GM11168 (cell line): ENCODE measurements around the gene RPL35A.
"Not testable (repeated sequence)": the region's sequence is repeated elsewhere in the genome, so short reads cannot be mapped to it uniquely, and the experiment has no call there.

Source experiments
- in situ Hi-C: fragments of 300-500 bp; cut with MboI; formaldehyde crosslinking; loops from one replicate; pipeline ENCODE4 v1.12.0; 2022; ENCODE audit warnings: low sequenced_read_pairs; ENCODE audit not compliant: unreplicated experiment

Gene RPL35A

DNA sequence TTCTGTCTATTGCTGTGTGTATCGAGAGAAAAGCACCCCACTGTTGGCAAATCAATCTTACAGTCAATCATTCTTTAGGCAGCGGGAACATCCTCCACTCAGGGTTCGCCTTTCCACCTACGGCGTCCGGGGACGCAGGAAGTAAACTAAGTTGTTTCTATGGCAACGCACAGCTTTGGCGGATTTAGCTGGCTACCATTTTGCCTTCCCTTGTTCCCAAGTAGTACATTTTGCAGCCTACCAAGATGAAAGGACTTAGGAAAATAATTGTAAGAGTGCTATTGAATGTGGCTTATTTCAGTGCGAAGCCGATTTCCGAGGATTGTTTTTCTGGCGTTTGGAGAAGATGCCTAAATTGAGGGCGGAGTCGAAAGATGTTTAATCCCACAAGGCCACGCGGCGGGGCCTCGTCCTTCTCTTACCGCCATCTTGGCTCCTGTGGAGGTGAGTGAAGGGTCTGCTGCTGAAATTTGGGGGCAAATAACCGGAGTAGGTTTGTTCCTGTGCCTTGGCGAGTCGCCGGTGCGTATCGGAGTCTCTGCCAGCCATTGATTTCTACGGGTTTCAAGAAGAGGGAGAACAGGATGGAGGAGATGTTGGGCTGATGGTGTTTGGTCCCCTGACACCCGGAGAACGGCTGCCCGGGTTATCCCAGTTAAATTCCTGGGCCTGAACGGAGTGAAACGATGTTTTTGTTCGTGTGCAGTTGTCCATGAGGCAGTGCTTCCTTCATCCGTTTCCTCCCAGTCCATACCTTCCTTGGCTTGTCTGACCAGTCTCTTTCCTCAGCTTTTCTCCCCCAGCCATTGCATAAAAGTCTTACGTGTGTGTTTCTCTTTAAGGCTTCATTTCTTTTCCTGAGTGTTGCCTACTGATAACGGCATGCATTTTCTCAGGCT, at the start of gene RPL35A:
RPL35A (plus strand) TSS at position 413 of the 899 bp plus-strand sequence. CDS start 778 bp downstream, outside the sequence.
- in situ Hi-C loops = loop anchor here (5.0 to 10.0 kb wide), 2 partner anchors 38 to 55 kb away; no protein-coding TSS in a partner anchor

DNA sequence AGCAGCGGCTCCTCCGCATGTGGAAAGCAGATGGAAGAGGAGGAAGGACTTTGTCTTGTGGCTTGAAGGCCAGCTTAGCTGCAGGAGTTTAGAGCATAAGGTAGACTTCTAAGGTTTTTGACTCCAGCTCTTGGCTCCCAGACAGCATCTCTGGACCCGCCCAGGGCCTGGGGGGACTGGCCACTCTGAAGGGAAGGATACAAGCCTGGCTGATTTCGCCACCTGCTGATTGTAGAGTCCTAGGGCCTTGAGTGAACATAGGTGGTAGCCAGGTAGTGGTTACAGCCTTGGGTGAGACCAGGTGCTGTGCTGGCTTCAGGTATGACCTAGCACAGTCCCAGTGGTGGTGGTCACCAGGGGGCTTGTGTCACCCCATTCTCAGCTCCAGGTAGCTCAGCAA, 48.4 kb upstream of the RPL35A start:
- in situ Hi-C loops = no loop called here

DNA sequence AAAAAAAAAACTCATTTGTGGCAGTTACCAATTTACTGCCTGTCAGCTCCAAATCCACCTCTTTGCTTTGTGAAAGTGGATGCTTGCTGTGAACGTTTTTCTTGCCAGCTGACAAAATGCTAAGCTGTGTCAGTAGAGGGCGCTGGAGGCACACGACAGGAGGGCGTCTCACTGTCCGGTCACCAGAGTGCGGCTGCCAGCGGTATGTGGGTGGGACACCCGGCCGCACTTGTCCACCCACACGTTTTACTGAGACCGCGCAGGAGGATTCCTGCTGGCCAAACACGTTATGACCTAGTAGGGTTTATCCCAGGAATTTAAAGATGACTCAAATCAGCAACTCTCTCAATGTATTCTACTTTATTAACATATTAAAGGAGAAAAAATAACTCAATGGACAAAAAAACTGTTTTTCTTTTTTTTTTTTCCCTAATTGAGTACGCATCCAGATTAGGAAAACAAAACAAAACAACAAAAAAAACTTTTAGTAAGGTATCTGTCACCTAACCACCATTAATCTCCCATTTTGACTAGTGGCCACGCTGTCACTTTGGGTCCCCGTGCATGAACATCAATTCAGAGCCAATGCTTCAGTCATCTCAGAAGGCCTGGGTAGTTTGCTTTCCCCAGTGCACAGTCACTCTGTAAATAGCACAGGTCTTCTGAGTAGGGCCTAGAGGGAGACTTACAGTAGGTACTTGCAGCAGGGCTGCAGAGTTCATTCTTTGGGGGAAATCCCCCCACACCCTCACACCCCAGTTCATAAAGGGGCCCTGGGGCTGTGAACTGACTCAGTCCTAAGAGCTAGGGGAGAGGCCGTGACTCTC, 43.8 kb upstream of the RPL35A start:
- in situ Hi-C loops = no loop called here

DNA sequence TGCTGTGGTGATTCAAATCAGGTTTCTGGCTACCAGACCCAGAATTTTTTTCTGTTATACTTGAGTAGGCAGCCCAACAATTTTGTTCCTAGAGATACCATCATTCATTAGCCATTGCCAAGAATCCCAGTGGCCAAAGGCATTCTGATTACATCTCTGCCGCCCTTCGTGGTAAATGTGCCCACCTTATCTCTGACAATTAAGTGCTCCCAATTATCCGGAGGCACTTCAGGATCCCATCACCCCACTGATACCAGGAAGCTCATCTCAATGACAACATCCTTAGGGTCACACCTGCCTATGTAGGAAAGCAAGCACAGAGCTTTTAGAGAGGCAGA, 43.2 kb upstream of the RPL35A start:
- in situ Hi-C loops = no loop called here

DNA sequence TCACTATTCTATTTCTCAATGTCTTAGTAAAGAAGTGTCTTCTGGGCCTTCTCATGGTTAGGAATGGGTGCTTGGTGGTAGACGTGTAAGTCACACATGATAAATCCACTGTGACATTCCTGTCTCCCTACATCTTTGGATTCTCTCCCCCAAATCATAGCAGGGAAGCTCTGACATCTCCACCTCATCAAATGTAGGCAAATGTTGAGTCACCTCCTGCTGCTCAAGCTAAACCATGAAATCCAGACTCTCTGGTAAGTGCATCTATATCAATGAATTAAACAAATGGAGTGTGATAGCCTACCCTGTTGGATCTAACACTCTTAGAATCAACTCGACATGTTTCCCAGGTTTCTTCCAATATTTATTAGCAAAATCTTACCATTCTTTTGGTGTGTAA, 42.8 kb upstream of the RPL35A start:
- in situ Hi-C loops = no loop called here

DNA sequence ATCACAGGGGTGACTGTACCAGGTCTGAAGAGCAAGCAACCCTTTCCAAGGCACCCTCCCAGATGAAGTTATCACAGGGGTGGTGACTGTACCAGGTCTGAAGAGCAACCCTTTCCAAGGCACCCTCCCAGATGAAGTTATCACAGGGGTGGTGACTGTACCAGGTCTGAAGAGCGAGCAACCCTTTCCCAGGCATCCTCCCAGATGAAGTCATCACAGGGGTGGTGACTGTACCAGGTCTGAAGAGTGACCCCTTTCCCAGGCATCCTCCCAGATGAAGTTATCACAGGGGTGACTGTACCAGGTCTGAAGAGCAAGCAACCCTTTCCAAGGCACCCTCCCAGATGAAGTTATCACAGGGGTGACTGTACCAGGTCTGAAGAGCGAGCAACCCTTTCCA, 41.4 kb upstream of the RPL35A start:
- in situ Hi-C loops = not testable (repeated sequence)

DNA sequence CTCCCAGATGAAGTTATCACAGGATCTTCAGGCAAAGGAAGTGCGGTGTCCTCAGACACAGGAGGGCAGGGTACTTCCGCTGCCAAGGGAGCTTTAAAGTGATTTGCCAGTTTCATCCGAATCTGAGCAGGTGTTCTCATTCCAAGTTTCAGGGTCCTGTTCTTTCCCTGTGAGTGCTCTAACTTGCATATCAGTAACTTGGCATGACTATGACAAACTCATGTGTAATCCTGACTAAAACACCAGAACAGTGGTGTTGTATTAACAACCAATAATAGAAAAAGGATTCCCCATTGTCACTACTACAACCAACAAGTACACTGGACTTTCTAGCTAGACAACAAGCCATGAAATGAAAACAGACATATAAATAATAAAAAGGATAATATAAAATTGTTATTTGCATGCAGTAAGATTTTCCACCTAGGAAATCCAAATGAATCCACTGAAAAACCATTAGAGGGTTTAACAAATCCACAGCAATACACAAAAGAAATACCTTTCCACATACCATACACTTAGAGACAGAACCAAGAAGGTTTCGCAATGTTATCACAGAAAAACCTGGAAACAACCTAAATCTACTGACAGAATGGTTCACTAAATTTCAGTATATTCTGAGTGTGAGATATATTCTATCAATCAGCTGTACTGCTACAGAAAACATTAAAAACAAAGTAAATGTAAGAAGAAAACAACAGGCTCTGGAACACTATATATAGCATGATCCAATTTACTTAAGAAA, 40.9 kb upstream of the RPL35A start:
- in situ Hi-C loops = no loop called here

DNA sequence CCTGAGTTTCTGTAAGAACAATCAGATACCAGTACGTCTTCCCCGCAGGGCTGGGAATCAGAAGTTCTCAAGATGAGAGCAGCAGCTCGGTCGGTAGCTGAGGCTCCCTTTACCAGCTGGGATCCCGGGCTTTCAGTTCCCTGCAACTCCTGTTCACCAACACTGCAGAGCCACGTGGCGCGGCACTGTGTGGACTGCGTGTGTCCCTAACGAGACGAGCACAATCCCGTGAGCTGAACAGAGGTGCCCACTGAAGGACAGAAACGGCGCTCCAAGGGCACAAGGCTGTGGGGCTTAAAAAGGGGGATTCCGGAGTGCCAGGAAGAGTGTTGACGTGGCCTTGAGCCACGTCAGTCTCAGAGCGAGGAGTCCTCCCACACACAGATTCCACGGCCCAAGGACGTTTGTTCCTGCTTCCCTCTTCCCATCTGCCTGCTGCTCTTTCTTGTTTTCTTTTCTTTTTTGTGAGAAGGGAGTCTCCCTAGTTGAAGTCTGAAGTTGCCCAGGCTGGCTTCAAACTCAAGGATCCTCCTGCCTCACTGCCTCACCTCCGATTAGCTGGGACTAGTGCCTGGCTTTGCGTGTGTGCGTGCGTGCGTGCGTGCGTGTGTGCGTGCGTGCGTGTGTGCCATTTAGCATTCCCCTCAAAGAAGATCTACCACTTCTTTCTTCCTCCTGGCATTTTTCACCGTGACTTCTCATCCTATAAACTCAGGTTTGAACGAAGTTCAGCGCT, 37.1 kb upstream of the RPL35A start:
- in situ Hi-C loops = loop anchor here (5.0 kb wide), 1 partner anchor 34 kb away; no protein-coding TSS in a partner anchor

DNA sequence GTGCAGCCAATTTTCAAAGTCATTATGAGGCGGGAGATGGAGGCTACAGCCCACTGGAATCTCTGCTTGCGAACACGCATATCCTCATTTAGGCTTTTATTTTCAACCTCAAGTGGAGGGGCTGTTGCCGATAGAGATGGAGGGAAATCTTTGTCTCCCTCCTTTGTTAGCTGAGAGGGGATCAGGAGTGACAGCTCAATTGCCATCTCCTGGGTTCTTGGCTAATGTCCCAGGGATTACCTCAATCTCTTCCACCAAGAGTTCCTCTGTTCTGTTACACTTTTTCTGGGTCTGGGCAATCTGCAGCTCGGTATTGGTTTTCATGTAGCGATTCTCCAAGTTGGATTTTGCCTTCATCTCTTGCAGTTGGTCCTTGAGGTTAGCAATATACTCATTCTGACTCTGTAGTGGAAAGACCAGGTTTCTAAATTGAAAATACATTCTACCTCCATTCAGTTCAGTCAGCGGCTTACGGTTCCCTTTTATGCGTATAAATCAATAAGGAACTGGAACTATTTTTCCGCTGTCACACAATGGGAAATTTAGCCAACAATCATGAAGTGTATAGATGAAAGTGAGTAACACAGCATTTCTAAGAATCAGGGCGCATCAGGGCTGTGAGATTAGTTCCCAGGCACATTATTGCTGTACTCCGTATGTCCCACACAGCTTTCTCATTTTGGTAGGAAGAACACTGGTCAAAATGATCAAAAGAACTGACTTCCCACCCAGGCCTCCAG, 36.2 kb upstream of the RPL35A start:
- in situ Hi-C loops = loop anchor here (5.0 kb wide), 1 partner anchor 33 kb away; no protein-coding TSS in a partner anchor

DNA sequence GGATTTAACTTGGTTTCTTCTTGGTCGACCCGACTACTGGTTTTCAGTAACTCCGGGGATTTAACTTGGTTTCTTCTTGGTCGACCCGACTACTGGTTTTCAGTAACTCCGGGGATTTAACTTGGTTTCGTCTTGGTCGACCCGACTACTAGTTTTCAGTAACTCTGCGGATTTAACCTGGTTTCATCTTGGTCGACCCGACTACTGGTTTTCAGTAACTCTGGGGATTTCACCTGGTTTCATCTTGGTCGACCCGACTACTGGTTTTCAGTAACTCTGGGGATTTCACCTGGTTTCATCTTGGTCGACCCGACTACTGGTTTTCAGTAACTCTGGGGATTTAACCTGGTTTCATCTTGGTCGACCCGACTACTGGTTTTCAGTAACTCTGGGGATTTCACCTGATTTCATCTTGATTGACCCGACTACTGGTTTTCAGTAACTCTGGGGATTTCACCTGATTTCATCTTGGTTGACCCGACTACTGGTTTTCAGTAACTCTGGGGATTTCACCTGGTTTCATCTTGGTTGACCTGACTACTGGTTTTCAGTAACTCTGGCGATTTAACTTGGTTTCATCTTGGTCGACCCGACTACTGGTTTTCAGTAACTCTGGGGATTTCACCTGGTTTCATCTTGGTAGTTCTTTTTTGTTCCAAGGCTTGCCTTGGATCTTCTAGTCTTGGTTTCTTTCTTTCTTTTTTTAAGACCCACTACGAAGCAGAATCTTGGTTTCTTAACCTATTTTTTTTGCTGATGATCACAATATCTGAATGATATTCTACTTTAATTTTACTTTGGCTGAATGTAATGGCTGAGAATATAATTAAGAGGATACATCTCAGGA, 28.3 kb upstream of the RPL35A start:
- in situ Hi-C loops = not testable (repeated sequence)

DNA sequence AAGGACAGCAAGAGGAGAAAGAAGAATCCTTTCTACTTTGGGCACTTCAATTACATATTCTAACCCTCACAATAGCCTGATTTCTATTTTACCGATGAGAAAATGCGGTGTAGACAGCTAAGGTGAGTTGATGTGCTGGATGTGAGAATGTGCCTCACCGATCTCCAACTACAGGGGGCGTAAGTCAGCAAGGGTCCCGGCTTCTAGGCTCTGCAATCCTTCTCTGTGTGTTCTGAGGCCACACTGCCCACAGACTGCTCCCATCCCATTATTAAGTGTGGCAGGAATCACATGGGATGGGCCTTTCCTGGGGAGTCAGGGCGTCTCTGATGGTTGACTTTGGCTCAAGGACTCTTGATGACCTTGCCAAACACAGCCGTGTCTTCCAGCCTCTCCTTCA, 23.6 kb upstream of the RPL35A start:
- in situ Hi-C loops = no loop called here

DNA sequence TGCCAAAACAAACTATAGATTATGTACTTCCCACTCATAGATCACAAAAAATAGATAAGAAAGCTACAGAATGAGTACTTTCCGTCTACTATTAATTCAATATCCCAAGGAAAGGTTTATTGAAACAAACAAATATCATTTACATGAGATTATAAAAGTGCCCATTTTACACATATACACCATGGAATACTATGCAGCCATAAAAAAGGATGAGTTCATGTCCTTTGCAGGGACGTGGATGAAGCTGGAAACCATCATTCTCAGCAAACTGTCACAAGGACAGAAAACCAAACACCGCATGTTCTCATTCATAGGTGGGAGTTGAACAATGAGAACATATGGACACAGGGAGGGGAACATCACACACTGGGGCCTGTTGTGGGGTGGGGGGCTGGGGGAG, 22.4 kb upstream of the RPL35A start:
- in situ Hi-C loops = not testable (repeated sequence)

DNA sequence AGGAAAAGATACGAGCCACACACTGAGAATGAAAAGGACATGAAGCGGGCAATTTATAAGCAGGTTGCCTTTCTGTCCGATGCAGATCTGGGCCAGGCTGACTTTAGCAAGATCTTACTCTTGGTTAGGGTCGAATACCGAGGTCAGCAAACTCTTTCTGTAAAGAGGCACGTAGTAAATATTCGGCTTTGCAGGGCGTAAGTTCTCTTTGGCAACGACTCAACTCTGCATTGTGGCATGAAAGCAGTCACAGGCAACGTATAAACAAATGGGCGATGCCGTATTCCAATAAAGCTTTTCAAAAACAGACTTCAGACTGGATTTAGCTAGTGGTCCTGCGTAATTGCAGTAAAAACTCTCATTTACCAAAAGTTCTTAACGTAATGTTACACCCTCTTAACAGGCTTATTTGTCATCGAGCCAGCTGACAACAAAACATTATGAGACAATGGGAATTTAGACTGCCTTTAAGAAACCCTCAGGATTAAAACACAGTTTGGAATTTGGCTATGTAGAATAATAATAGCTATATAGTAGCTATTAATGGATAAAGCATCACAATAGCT, 13.1 kb upstream of the RPL35A start:
- in situ Hi-C loops = no loop called here

DNA sequence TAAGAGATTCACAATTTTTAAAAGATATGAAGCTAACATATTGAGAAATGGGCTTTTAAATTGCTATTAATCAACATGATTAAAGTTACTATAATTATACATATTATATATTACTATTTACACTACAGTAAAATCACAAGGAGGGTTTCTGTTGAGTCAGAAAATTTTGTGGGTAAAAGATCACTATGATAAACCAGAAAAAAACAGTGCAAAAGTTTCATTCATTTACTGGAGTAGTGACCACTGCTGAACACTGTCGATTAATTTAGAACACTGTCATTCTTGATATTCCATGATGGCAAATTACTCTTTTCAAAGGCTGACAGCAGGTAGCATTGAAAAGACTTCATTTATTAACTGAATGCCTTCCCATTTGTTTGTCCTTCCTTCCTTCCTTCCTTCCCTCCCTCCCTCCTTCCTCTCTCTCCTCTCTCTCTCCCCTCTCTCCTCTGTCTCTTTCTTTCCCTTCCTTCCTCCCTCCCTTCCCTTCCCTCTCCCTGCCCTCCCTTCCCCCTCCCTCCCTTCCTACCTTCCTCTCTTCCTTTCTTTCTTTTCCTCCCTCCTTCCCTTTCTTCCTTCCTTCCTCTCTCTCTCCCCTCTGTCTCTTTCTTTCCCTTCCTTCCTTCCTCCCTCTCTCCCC, 9.1 kb upstream of the RPL35A start:
- in situ Hi-C loops = loop anchor here (10.0 kb wide), 1 partner anchor 46 kb away; no protein-coding TSS in a partner anchor

DNA sequence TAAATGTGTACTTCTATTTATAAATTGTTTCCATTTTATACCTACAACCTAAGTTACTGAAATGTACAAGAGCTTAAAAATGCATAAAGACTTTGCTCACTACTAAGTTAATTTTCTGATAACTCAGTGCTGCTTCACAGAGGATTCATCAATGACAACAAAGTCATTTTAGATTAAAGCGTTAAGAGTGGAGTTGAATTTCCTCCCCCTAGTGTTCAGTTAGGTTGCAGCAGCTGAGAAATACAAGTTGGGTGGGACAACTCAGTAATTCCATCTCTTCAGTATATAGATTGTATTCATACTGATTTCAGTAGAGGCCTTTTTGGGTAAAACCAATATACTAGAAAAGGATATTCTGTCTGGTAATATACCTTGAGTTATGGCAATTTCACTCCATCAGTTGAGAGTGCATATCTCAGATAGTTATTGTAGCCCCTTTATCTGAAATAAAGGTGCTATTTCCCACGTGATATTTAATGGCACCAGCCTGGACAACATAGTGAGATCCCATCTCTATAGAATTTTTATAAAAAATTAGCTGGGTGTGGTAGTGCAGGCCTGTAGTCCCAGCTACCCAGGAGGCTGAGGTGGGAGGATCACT, 6.9 kb upstream of the RPL35A start:
- in situ Hi-C loops = loop anchor here (10.0 kb wide), 1 partner anchor 48 kb away; no protein-coding TSS in a partner anchor

DNA sequence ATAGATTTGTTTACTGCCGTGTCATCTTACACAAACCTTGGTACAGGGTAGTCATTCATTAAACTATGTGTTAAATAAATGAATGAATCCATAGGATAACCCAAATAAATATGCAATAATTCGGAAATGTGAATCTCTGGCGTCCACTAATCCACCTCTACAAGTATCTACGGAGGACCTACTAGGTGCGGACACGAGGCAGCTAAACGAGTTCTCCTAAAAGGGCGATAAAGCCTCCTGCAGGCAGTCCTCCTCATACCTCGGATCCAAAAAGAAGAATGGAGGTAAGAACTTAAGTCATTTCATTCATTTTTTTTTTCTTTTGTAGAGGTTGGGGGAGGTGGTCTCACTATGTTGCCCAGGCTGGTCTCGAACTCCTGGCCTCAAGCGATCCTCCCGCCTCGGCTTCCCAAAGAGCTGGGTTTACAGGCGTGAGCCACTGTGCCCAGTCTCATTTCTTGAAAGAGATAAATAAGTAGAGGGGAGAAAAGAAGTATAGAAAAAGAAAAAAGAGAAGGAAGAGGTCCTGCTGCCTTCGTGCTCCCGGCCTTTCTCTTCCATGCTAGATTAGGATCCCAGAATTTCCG, 706 bp upstream of the RPL35A start:
- in situ Hi-C loops = loop anchor here (5.0 to 10.0 kb wide), 2 partner anchors 37 to 54 kb away; no protein-coding TSS in a partner anchor
